G401 (cell line): ENCODE results near the gene ZBP1. TPM values are rescaled to one million over a fixed set of nuclear protein-coding genes. Genes with fewer than 3 reads are reported as not detected.

Source experiments
- DNase-seq: peaks from one replicate; pipeline ENCODE4 v3.0.0-alpha.2; 2015; ENCODE audit warnings: low spot score
- in situ Hi-C: cut with HindIII; loops from 2 replicates; pipeline ENCODE4 v1.10.0; 2016; ENCODE audit warnings: low sequenced_read_pairs, mixed read lengths
- total RNA-seq: library from RNA; depleted of rRNA; stranded (reverse); fragments of >200 nt; shearing (Covaris generic); gene quantifications from 2 replicates; pipeline ENCODE4 v1.2.3, GENCODE V29; 2014; rRNA removed

The ZBP1 gene, protein sequence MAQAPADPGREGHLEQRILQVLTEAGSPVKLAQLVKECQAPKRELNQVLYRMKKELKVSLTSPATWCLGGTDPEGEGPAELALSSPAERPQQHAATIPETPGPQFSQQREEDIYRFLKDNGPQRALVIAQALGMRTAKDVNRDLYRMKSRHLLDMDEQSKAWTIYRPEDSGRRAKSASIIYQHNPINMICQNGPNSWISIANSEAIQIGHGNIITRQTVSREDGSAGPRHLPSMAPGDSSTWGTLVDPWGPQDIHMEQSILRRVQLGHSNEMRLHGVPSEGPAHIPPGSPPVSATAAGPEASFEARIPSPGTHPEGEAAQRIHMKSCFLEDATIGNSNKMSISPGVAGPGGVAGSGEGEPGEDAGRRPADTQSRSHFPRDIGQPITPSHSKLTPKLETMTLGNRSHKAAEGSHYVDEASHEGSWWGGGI
- total RNA-seq: not detected in 2 replicates

DNA sequence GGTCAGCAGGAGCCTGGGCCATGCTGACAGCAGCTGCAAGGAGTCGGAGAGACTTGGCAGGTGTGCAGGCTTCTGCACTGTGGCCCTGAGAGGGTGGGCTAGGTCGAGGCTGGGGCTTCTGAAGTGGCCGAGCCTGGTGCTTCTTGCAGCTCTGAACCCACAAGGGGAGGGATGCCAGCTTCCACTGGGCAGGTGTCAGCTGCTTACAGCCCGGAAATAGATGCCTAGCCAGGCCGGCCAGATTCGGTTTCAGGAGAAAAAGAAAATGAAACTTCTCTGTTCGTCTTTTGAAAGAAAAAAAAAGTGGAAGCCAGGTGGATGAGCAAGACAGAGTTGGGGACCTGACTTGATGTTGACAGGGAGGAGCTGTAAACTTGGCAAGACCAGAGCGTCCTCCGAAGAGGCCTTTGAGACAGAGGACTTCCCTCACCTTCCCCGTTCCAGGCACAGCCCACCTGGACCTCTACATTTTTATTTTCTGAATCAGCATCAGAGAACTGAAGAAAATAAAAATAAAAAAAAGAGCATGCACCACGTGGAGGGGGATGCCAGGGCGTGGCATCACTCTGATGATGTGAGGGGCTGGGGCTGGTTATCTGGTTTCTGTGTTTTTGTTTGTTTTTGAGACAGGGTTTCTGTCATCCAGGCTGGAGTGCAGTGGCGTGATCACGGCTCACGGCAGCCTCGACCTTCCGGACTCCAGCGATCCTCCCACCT, at the start of gene ZBP1:
ZBP1 (minus strand) TSS at position 153 of the 717 bp plus-strand sequence; CDS start at position 22, 131 bp downstream.
- in situ Hi-C loops: loop anchor here (25.0 kb wide), 1 partner anchor 567 kb away; no protein-coding TSS in a partner anchor

GRCh38 chr20:57669632-57670031, 49.4 kb upstream of the ZBP1 start:
- no peak for DNase-seq
- in situ Hi-C loops: no loop called here

More for the DNA sequence above, at the start of gene ZBP1:
- no peak for DNase-seq

GRCh38 chr20:57667924-57668782, 47.9 kb upstream of the ZBP1 start:
- DNase-seq: no peak
- in situ Hi-C loops: no loop called here

GRCh38 chr20:57667388-57667787, 47.2 kb upstream of the ZBP1 start:
- in situ Hi-C loops: no loop called here
- no peak for DNase-seq

- DNase-seq: no peak
- in situ Hi-C loops: no loop called here
These were observed 46.6 kb upstream of the ZBP1 start for GRCh38 chr20:57666834-57667157.

GRCh38 chr20:57666106-57666833, 46.0 kb upstream of the ZBP1 start:
- no peak for DNase-seq
- in situ Hi-C loops: no loop called here

DNA sequence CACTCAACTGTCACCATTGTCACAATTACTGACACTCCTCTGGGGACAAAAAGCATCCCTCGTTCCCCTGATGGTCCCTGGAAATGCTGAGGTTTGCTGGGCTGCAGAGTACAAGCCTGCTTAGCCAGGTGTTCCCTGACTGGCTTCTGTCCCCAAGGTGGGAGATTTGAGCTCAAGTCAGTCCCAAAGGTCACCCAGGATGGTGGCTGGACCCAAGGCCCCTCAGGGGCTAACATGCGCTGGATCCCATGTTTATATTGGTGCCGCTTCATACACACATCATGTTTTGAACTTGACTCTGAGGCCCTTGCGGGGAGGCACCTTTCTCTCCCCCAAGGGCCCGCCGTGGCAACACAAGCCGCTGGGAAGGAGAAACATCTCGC, 45.4 kb upstream of the ZBP1 start:
- in situ Hi-C loops: no loop called here
- no peak for DNase-seq

DNA sequence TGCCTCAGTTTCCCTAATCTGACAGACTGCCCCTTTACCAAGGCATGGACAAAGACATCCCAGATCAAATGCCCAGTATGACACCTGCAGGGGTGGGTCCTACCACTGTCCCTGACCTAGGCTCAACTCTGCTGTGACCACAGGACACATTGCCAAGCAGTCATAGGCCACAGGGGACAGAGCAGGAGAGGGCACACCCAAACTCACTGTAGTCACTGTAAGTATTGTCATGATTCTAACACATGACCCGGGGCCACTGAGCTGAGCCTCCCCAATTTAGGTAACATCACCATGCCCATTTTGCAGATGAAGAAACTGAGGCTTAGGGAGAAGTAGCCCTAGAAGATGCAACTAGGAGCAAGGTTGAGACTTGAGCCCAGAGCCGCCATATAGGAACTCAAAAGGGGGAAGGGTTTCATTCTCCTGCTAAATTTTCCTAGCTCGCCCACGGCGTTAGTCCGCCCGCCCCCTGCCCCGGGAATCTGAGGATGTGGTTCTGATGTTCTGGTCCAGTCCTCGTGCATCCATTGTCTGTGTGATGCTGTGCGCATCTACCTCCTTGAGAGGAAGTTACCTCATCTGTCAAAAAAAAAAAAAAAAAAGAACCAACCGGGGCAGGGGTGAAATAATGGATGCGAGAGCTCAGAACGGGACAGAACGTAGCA, 44.8 kb upstream of the ZBP1 start:
- in situ Hi-C loops: no loop called here
- DNase-seq: no peak

DNA sequence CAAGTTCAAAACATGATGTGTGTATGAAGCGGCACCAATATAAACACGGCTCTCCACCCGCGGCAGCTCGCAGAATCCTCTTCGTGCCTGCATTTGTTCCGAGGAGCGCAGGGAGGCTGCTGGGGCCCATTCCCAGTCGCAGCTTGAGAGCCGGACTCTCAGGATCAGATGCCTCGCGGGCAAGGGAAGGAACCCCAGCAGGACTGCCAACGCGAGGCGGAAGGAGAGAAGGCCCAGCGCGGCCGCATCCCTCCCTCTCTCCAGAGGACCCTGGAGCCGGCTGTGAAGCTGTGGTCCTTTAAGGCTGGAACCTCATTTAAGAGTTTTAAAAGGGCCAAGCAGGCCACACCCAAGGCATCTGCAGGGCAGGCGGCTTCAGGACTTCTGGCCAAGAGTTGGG, 44.2 kb upstream of the ZBP1 start:
- in situ Hi-C loops: no loop called here
- DNase-seq: no peak

- in situ Hi-C loops: no loop called here
- DNase-seq: no peak
These were observed 43.6 kb upstream of the ZBP1 start for GRCh38 chr20:57663681-57664451.

DNA sequence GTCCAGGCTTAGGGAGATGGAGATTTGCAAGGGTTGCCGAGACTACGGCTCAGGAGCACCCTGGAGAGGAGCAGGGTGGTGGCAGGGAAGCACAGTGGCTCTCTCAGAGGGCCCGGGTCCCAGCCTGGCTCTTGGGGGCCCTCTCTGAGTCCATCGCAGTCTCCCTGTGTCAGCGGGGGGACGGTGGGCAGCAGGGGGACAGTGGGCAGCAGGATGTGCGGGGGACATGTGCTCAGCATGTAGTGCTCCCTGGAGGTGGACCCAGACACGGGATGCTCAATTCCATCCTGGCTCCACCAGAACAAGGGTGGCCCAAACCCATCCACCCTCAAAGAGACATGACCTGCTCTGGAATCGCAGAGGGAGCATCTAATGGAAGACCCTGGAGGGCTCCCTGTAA, 43.0 kb upstream of the ZBP1 start:
- DNase-seq: no peak
- in situ Hi-C loops: no loop called here

GRCh38 chr20:57662456-57663240, 42.4 kb upstream of the ZBP1 start:
- no peak for DNase-seq
- in situ Hi-C loops: no loop called here

GRCh38 chr20:57661746-57662455, 41.7 kb upstream of the ZBP1 start:
- in situ Hi-C loops: no loop called here
- no peak for DNase-seq

- in situ Hi-C loops: no loop called here
- DNase-seq: no peak
These were observed 40.9 kb upstream of the ZBP1 start for GRCh38 chr20:57660922-57661745.

GRCh38 chr20:57660181-57660921, 40.1 kb upstream of the ZBP1 start:
- no peak for DNase-seq
- in situ Hi-C loops: no loop called here
